ENCODE data around the gene ZDHHC14. TPM values are rescaled to one million over a fixed set of nuclear protein-coding genes. Genes with fewer than 3 reads are reported as not detected.

ZDHHC14 gene
- total RNA-seq, 1 donor from 2014 or later: 14.4 TPM

DNA sequence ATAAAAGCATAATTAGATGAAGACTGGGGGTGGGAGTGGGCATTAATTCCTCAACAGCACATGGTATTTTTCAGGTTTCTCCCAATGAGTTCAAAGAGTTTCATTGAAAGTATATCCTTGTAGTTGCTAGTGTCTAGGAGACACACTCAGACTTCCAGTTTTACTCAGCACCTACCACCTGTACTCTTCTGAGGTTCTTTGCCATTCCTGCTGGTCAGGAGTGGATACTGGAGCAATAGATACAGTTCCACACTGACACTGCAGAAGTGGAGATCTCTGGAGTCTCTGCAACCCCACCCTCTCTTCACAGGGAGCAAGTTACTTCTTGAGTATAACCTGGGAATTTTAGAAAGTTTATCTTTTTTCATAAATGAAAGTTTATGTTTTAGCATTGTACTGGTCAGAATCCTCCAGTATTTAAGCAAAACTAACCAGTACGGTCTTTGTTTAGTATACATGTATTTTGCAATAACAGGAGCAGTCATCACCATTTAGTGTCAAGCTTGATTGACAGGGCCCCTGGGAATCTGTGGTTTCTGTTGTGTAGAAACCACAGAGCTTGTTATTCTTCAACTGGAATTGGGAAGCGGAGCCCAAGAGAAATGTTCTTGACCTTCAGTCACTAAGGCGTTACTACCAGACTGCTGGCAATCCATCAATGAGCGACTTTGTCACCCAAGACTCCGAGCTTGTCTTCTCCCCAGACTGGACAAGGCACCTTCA is 148.1 kb downstream of the ZDHHC14 start:
- Mint-ChIP-seq H3K27me3 (ENCODE audit: insufficient read depth) (peaks cover 3% of the 10 kb centered on the region), H3K27ac (peak overlapping the region; percentile 26), H3K4me1 (ENCODE audit: low read depth) (peaks cover 41% of the 10 kb centered on the region), H3K36me3 (ENCODE audit: low read depth) (peaks cover 29% of the 10 kb centered on the region), H3K9me3 (peaks cover 22% of the 10 kb centered on the region), H3K4me3 (no peak overlapping the region)
- no peak for DNase-seq (ENCODE audit: low spot score)
- intact Hi-C loops (cut with micrococcal nuclease): no loop called here

DNA sequence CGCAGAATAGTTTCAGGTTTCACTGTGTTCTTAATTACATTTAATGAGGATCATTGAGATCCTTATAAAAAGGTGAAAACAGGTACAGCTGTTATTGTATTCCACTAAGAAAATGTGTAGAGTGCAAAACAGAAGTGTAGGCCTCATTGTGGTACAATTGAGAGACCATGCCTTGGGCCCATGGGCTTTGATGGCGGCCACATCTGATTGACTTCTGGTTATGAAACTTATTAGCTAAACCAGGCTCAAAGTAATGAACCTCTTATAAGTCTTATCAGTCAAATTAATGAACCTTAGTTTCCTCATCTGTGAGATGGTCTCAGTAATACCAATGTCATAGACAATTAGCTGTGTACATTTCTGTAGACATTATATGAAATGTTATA is 148.7 kb downstream of the ZDHHC14 start:
- Mint-ChIP-seq H3K9me3 (peaks cover 22% of the 10 kb centered on the region), H3K27ac (no peak overlapping the region), H3K4me3 (no peak overlapping the region), H3K4me1 (ENCODE audit: low read depth) (peaks cover 41% of the 10 kb centered on the region), H3K36me3 (ENCODE audit: low read depth) (peaks cover 29% of the 10 kb centered on the region), H3K27me3 (ENCODE audit: insufficient read depth) (peaks cover 3% of the 10 kb centered on the region)
- DNase-seq (ENCODE audit: low spot score): no peak
- intact Hi-C loops (cut with micrococcal nuclease): no loop called here

DNA sequence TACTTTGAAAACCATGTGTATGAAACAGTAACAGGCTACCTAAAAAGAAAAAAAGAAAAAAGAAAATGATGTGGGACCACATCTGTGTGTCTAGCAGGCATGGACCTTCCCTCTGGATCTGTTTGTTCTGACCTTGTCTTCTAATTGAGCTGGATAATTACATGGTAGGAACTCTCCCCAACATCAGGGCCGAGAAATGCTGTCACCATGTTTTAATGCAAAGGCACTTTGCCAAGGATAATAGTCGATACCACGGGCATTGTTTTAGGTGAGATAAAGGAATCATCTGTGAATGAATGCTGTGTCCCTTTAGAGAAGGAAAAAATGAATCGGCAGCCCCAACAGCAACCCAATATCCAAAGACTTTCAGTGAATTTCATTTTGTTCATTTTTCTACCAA is 149.1 kb downstream of the ZDHHC14 start:
- intact Hi-C loops (cut with micrococcal nuclease): no loop called here
- no peak for DNase-seq (ENCODE audit: low spot score)
- peaks cover 22% of the 10 kb centered on the region for H3K9me3 Mint-ChIP-seq
- H3K4me3 Mint-ChIP-seq: no peak overlapping the region
- peaks cover 3% of the 10 kb centered on the region for H3K27me3 Mint-ChIP-seq (ENCODE audit: insufficient read depth)
- peaks cover 46% of the 10 kb centered on the region for H3K4me1 Mint-ChIP-seq (ENCODE audit: low read depth)
- H3K36me3 Mint-ChIP-seq (ENCODE audit: low read depth): peaks cover 29% of the 10 kb centered on the region
- H3K27ac Mint-ChIP-seq: no peak overlapping the region

DNA sequence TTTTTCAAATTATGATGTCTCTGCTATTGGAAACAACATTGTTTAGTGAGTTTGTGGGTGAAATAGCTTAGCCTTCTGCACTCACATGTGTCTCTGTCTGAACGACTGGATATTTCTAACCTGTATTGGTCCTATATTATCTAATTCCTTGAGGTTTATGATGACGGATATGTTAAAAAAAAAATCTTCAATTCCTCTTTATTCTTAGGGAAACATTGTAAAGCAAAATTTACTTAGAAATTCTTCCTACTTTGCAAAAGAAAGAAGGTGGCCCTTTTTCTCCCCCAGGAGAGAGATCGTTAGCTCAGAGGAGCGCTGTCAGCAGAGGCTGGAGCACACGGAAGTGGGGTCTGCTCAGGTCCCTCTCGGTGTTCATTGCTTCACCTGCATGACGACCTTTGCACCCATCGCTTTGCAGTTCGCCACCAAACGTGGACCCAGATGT is 149.8 kb downstream of the ZDHHC14 start:
- Mint-ChIP-seq H3K9me3 (peaks cover 20% of the 10 kb centered on the region), H3K27ac (no peak overlapping the region), H3K4me1 (ENCODE audit: low read depth) (peaks cover 49% of the 10 kb centered on the region), H3K27me3 (ENCODE audit: insufficient read depth) (peaks cover 3% of the 10 kb centered on the region), H3K36me3 (ENCODE audit: low read depth) (peaks cover 32% of the 10 kb centered on the region), H3K4me3 (no peak overlapping the region)
- intact Hi-C loops (cut with micrococcal nuclease): no loop called here
- DNase-seq (ENCODE audit: low spot score): no peak

DNA sequence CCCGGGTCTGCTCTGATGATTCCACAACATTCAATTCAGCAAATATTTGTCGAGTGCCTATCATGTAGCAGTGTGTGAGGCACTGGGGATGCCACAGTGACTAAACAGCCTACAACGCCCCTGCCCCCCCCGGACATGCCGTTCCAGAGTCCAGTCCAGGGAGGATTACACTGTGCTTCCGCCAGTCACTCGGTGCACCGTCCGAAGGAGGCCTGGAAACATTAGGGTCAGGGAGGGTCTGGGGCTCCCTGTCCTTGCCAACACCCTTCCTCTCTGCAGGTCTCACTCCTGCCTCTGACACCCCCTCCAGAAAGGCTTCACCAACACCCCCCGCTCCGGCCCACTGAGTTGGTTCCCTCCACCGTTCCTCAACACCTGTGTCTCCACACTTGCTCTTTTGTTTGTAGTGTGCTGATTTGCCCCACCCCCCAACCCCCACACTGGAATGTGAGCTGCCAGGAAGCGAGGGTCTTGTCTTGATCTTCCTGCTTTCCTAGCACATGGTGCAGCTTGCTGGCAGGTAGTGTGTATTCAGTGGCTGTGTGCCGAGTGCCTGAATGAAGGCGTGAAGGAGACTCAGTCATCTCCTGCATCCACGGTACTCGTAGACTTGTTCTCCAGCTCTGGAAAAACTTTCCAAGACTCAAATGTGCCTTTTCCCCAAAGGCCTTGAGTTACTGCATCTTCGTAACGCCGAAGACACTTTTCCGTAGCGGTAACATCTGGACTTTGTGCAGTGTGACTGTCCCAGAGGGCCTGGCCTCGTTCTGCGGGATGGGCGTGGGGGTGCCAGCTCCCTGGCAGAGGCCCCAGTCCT is 150.4 kb downstream of the ZDHHC14 start:
- Mint-ChIP-seq H3K9me3 (peaks cover 14% of the 10 kb centered on the region), H3K4me1 (ENCODE audit: low read depth) (peaks cover 49% of the 10 kb centered on the region), H3K4me3 (no peak overlapping the region), H3K27me3 (ENCODE audit: insufficient read depth) (peaks cover 3% of the 10 kb centered on the region), H3K27ac (no peak overlapping the region), H3K36me3 (ENCODE audit: low read depth) (peaks cover 28% of the 10 kb centered on the region)
- DNase-seq (ENCODE audit: low spot score): no peak
- intact Hi-C loops (cut with micrococcal nuclease): no loop called here

DNA sequence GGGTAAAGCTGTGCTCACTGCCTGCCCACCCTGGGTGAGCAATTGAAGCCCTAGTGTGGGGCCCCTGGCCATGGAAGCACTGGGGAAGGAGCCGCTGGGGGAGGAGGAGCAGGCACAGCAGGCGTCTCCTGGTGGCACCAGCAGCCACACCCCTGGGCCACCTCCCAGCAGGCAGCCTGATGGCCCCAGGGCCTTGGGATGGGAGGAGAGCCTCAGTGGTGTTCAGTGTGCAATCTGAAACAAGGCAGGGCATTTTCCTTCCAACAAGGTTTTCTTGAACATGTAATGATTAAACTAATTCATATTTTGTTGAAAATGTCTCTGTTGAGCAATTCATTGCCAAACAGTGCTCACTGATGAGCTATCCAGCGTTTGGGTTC is 151.0 kb downstream of the ZDHHC14 start:
- Mint-ChIP-seq H3K4me3 (no peak overlapping the region), H3K9me3 (peaks cover 11% of the 10 kb centered on the region), H3K27ac (no peak overlapping the region), H3K36me3 (ENCODE audit: low read depth) (peaks cover 24% of the 10 kb centered on the region), H3K4me1 (ENCODE audit: low read depth) (peaks cover 46% of the 10 kb centered on the region), H3K27me3 (ENCODE audit: insufficient read depth) (peaks cover 3% of the 10 kb centered on the region)
- intact Hi-C loops (cut with micrococcal nuclease): no loop called here
- no peak for DNase-seq (ENCODE audit: low spot score)

DNA sequence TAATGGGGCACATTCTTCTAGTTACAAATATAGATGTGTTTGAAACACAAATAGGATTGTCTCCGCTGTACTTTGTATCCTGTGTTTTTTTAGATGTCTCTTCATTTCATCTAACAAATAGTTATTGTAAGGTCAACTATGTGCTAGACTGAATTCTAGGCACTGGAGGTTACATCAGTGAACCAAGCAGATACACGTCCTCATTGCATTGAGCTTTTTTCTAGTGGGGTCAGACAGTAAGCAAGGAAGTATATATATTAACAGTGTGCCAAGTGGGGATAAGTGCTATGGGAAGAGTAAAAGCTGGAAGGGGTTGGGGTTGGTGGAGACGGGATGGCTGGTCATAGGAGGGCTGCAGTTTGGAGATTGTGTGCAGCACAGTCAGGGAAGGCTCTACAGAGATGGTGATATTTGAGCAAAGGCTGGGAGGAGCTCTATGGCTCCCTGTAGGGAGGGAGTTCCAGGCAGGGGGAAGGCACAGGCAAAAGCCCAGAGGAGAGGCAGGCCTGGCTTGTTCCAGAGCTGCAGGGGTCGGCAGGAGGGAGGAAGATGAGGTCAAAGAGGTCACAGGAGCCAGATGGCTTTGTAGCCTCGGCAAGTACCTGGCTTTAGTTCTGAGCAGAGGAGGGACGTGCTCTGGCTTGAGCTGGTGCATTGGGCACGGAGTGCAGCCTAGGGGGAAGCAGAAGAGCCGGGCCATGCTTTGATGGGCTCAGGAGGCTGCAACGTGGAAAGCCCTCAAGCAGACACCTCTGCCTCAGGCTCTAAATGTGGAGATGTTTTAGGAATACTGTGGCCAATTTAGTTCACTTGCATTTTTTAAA is 152.3 kb downstream of the ZDHHC14 start:
- peaks cover 45% of the 10 kb centered on the region for H3K4me1 Mint-ChIP-seq (ENCODE audit: low read depth)

DNA sequence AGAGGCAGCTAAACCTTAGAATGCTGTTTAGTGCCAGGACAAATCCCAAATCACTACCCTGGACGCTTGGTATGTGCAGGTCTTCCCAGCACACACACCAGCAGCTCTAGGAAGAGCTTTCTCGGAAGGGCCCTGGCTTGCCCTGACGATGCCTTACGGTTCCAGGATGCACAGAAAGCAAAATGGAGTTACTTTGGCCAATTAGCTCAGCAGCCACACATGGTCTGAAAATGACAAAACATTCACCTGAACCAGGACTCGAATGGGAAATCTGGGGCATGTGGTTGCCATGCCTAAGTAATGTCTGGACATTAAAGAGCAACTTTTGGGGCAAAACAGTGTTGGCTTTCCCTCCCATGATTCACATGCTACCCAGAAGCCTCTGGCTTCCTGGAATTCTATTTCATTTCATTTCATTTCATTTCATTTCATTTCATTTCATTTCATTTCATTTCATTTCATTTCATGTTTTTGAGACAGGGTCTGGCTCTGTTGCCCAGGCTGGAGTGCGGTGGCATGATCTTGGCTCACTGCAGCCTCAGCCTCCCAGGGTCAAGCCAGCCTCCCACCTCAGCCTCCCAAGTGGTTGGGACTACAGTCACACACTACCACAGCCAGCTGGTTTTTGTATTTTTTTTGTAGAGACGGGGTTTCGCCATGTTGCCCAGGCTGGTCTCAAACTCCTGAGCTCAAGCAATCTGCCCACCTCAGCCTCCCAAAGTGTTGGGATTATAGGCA is 153.3 kb downstream of the ZDHHC14 start:
- H3K9me3 Mint-ChIP-seq: no peaks in the 10 kb centered on the region
- peaks cover 50% of the 10 kb centered on the region for H3K4me1 Mint-ChIP-seq (ENCODE audit: low read depth)
- no peak overlapping the region for H3K27ac Mint-ChIP-seq
- H3K4me3 Mint-ChIP-seq: no peak overlapping the region
- DNase-seq (ENCODE audit: low spot score): no peak
- peaks cover 8% of the 10 kb centered on the region for H3K27me3 Mint-ChIP-seq (ENCODE audit: insufficient read depth)
- intact Hi-C loops (cut with micrococcal nuclease): loop anchor here (2.0 kb wide), 1 partner anchor 212 kb away; the partner anchor contains the start of gene TMEM242
- peaks cover 22% of the 10 kb centered on the region for H3K36me3 Mint-ChIP-seq (ENCODE audit: low read depth)

More for the DNA sequence above, 152.3 kb downstream of the ZDHHC14 start:
- H3K9me3 Mint-ChIP-seq: no peaks in the 10 kb centered on the region
- peaks cover 4% of the 10 kb centered on the region for H3K27me3 Mint-ChIP-seq (ENCODE audit: insufficient read depth)
- peaks cover 14% of the 10 kb centered on the region for H3K36me3 Mint-ChIP-seq (ENCODE audit: low read depth)
- no peak for DNase-seq (ENCODE audit: low spot score)
- H3K27ac Mint-ChIP-seq: no peak overlapping the region
- intact Hi-C loops (cut with micrococcal nuclease): no loop called here
- no peak overlapping the region for H3K4me3 Mint-ChIP-seq

DNA sequence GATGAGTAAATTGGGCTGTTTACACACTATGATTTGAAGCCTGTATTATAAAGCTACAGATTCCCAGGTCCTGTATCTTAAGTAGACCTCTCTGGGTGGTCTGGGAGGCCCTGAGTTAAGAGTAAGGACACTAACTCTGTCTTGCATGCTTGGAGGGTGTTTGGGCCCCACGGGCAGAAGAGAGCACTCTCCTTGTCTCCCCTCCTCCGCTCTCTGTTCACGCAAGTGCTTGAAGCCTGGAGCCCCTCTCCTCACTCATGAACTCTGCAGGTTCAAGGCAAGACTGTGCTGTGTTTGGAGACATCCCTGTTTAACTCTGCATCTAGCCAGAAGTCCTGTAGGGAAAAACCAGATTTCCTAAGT is 154.0 kb downstream of the ZDHHC14 start:
- Mint-ChIP-seq H3K27ac (peak overlapping the region; percentile 73), H3K9me3 (no peaks in the 10 kb centered on the region), H3K4me3 (no peak overlapping the region), H3K4me1 (ENCODE audit: low read depth) (peaks cover 55% of the 10 kb centered on the region), H3K36me3 (ENCODE audit: low read depth) (peaks cover 21% of the 10 kb centered on the region), H3K27me3 (ENCODE audit: insufficient read depth) (peaks cover 8% of the 10 kb centered on the region)
- intact Hi-C loops (cut with micrococcal nuclease): loop anchor here (1.0 to 2.0 kb wide), 4 partner anchors 8 to 212 kb away; partner anchors contain the start of gene TMEM242
- no peak for DNase-seq (ENCODE audit: low spot score)

DNA sequence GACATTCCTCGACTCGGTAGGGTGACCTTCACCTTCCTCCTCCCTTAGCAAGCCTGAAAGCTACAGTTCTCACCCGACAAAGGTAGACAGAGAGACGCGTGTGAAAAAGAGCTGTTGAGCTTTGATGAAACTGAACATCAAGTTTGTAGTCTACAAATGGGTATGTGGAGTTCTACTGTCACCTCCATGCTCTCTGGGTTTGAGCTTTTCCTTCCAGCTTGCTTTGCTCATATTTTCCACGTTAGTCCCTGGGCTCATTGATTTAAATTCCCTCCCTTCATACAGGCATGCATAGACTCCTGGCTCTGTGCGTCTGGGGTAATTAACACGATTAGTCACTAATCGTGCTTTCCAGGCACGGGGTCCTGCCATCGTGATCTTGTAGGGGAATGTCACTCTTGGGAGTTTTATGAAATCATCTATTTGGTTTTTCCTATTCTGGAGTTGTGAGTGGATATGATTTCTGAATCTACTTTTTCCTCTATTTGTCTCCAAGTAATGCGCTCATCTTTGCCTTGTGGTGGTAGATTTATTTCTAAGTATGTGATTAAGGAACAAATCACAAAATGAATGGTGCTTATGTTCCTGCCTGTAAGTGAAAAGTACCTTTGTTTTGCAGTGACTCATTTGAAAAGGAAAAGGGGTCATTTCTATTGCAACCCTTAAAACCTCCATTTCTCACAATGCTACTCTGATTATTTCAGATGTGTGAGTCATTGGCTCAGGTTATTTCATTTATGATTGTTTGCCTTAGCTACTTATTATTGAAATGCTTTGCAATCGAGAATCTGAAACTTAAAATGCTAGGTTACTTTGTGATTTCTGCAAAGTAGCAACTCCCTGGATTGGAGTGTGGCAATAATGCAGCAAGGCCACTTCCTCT is 154.6 kb downstream of the ZDHHC14 start:
- peak overlapping the region; percentile 2 for H3K4me3 Mint-ChIP-seq
- H3K9me3 Mint-ChIP-seq: no peaks in the 10 kb centered on the region
- intact Hi-C loops (cut with micrococcal nuclease): loop anchor here (1.0 to 2.0 kb wide), 15 partner anchors 8 to 435 kb away; partner anchors contain the start of gene TMEM242
- H3K4me1 Mint-ChIP-seq (ENCODE audit: low read depth): peaks cover 55% of the 10 kb centered on the region
- peak overlapping the region; percentile 73 for H3K27ac Mint-ChIP-seq
- H3K27me3 Mint-ChIP-seq (ENCODE audit: insufficient read depth): peaks cover 8% of the 10 kb centered on the region
- peaks cover 18% of the 10 kb centered on the region for H3K36me3 Mint-ChIP-seq (ENCODE audit: low read depth)
- peak; percentile 8 for DNase-seq (ENCODE audit: low spot score)

DNA sequence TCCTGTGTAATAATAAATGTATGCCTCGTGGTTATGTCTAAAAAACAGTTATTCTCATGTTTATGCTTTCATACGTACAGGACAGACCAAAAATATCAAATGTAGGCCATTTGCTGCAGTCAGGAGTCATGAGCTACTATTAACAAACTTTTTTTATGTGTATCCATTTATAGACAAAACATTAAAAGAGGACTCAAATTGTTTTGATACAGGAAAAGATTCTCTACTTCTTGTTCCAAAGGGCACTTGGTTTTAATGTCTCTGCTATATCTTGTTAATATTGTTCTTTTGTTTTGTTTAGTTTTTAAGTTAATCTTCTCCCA is 155.2 kb downstream of the ZDHHC14 start:
- Mint-ChIP-seq H3K27ac (peak overlapping the region; percentile 73), H3K9me3 (no peaks in the 10 kb centered on the region), H3K27me3 (ENCODE audit: insufficient read depth) (peaks cover 10% of the 10 kb centered on the region), H3K36me3 (ENCODE audit: low read depth) (peaks cover 18% of the 10 kb centered on the region), H3K4me1 (ENCODE audit: low read depth) (peaks cover 55% of the 10 kb centered on the region), H3K4me3 (peak overlapping the region; percentile 2)
- DNase-seq (ENCODE audit: low spot score): no peak
- intact Hi-C loops (cut with micrococcal nuclease): loop anchor here (1.0 to 2.0 kb wide), 11 partner anchors 22 to 436 kb away; no protein-coding TSS in a partner anchor

Data from activated T-helper 1 cell treated with anti-CD3 and anti-CD28 coated beads, Interleukin-12 subunit alpha, Interleukin-12 subunit beta, Interleukin-2, Interleukin-4 antibody, amounts not matched to agents 30 ng/mL and 10 ng/mL and 1 ng/mL, durations not matched to agents 14 hours and 24 hours and 36 hours (primary cell).